GM21423 (cell line): Measurements from ENCODE around the gene BOK.
"Not testable (repeated sequence)": the region's sequence is repeated elsewhere in the genome, so short reads cannot be mapped to it uniquely, and the experiment has no call there.

ENCODE experiments used
- ATAC-seq: cut with Tn5 transposase; IDR thresholded peaks from one replicate; pipeline ENCODE4 v1.9.1; 2021; ENCODE audit warnings: mild to moderate bottlenecking, moderate library complexity; ENCODE audit not compliant: unreplicated experiment

The BOK gene, protein sequence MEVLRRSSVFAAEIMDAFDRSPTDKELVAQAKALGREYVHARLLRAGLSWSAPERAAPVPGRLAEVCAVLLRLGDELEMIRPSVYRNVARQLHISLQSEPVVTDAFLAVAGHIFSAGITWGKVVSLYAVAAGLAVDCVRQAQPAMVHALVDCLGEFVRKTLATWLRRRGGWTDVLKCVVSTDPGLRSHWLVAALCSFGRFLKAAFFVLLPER

GRCh38 chr2:241558532-241559322, at the start of gene BOK:
Gene BOK (plus strand): TSS chr2:241558745. CDS start chr2:241559484, 739 bp downstream.
- no peak for ATAC-seq

- no peak for ATAC-seq
These were observed 49.3 kb upstream of the BOK start for GRCh38 chr2:241509155-241509784.

DNA sequence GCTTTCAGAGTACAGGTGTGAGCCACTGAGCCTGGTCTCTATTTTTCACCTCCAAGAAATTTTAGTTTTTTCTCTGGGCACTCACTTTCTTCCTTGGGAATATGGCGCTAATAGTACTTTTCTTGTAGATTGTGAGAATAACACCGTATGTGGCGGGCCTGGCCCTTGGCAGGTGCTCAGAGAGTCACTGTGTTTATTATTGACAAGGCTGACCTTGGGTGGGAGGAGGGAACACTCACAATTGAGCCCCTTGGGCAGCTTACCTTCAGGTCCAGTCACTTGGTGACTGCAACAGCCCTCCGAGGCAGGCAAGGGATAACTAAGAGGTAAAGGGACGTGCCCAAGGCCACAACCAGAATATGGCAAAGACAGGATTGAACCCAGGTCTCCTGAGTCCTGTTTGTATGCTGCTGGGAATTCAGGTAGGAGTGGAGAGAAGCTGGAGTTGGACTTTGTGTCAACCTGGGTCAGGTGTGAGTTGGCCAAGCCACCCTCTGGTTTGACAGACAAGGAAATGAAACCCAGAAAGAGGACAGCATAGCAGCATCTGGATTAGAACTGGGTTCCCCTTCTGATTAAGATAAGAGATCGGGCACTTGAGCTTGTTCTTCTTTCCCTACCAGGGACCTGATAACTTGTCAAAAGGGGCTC, 47.3 kb upstream of the BOK start:
- no peak for ATAC-seq

GRCh38 chr2:241514553-241514952, 44.0 kb upstream of the BOK start:
- no peak for ATAC-seq

DNA sequence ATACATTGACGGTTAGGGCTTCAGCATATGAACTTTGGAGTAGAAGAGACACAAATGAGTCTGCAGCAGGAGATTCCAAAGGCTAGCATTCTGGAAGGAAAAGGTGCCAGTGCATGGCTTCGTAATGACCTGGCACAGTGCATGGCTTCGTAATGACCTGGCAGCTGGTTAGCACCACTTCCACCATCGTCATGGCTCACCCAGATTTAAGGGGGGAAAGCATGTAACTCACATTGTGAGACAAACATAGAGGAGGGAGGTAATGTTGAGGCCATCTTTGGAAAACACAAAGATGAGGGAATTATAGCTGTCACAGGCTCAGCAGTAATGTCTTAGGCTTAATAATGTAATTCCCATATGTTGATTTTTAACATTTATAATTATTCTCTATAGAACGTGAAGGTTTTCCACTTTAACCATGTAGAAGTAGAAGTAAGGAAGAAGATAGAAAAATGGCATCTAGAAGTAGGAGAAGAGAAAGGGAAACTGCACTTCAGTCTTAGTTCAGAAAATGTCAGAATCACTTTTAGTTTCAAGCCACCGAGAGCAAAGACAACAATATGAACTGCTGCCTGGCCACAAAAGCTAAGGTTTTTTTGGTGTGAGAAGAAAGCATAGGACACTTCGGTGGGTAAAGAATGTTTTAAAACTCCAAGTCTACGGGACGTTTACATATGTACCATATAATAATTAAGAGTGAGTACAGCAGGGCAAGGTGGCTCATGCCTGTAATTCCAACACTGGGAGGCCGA, 43.4 kb upstream of the BOK start:
- ATAC-seq: no peak

DNA sequence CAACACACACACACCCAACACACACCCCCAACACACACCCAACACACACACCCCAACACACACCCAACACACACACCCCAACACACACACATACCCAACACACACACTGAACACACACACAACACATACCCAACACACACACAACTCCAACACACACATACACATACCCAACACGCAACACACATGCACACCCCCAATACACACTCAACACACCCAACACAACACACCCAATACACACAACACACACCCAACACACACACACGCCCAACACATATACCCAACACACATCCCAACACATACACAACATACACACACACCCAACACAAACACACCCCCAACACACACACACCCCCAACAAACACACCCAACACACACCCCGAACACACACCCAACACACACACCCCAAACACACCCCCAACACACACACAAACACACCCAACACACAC, 42.0 kb upstream of the BOK start:
- ATAC-seq: no peak

GRCh38 chr2:241517297-241517696, 41.2 kb upstream of the BOK start:
- ATAC-seq: no peak

DNA sequence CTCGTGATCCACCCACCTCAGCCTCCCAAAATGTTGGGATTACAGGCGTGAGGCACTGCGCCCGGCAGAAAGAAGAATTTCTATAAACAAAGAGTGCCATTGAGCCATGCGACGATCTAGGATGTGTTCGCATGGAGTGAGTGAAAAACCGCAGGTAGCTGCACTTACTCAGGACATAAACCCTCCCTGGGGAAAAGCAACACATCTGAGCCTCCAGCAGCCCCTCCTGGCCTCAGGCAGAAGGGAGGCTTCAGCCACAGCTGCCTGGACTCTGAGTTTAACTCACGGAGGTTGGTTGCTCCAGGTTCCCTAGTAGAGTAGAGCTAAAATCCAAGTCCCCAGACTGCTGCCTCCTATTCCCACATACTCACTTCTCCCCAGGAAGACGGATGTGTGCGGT, 38.9 kb upstream of the BOK start:
- ATAC-seq: no peak

- no peak for ATAC-seq
These were observed 36.1 kb upstream of the BOK start for GRCh38 chr2:241522477-241522876.

- not testable (repeated sequence) for ATAC-seq
These were observed 32.4 kb upstream of the BOK start for GRCh38 chr2:241525818-241526780.

- no peak for ATAC-seq
These were observed 28.0 kb upstream of the BOK start for GRCh38 chr2:241530571-241530970.

GRCh38 chr2:241531161-241531722, 27.3 kb upstream of the BOK start:
- ATAC-seq: no peak

DNA sequence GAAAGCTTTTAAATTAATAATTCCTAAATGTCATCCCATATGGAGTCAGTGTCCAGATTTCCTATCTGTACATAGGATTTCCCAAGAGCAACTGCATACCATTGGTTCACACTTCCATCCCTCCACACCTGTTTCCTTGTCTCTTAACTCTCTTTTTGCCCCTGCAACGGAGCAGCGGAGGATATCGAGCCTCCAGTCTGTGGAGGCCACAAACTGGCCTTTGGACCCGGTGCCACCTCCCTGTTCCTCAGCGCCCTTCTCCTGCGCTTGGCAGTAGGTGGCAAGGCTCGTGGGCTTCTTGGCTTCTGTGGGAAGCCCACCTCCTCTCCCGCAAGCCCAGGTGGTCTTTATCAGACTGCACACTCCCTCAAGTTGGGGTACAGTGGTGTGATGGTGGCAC, 26.4 kb upstream of the BOK start:
- ATAC-seq: no peak

- no peak for ATAC-seq
These were observed 25.6 kb upstream of the BOK start for GRCh38 chr2:241532733-241533601.

GRCh38 chr2:241534293-241534692, 24.3 kb upstream of the BOK start:
- ATAC-seq: no peak

DNA sequence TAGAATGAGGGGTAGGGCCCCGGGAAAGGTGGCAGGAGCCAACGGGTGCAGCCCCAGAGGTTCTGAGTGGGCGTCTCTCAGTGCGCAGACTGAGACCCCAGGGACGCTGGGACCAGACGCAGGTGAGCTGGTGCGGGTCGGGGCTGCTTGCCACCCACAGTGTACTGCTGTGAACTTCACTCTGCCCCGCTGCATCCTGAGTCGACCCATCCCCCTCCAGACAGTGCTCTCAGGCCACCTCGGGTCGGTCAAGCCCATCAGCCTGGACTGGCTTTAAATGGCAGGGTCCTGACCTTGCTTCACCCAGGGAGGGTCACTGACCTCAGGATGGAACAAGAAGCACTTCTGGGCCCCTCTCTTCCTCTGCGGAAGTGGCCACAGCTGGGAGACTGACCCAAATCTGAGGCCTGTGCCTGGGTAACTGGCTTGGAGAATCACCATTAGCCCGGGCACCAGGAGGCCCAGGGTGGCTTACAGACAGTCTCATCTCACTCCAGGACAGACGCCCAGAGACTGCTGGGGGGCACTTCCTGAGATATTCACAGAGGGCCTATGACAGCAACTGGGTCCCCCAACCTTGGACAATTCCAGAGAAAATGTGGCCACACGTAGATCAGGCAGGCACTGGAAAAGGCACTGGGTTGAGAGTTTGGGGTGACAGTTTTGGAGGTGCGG, 23.7 kb upstream of the BOK start:
- ATAC-seq: no peak

DNA sequence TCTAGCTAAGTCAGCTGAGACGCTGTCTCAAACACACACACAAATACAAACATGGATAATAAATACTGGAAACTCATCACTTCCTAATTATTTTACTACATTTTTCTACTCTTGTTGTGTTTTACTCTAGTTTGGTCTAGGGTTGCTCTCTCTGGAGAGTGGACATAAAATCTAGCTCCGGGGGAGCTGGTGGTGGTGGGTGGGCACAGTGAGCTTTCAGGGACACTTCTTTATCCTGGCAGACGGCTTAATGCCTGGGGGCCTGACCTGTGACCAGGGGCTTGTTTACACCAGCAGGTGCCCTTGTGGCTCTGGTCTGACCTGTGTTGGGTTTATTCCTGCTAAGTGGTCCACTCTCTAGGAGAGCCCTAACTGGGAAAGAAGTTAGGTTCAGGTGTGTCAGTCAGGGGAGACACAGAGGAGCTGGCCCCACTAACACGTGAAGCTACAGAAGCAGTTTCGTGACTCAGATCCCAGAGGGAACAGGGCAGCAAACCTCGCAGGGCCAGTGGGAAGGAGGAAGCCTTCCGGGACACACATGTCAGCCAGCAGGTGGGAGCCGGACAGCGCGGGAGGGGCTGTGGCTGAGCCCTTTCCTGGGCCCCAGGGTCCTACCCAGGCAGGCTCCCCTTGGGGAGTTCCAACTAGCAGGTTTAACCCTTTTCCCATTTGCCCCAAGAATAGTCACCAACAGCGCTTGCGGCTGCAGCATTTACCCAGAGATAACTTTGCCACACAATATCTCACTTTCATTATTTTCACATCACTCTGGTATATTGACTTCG, 22.5 kb upstream of the BOK start:
- no peak for ATAC-seq
